Measurements from ENCODE around the gene PCNA. TPM values are rescaled to one million over a fixed set of nuclear protein-coding genes. Genes with fewer than 3 reads are reported as not detected.

PCNA gene
- total RNA-seq, 2 donors from 2014 or later: 168 to 169 TPM

GRCh38 chr20:5159928-5160327 is 40.2 kb upstream of the PCNA start:
- 82 to 89% methylated on average over 2 to 3 of the region's 3 CpGs for WGBS, 2 experiments (ENCODE audit: insufficient coverage in 1 of 2, insufficient read length in 1 of 2)
- H3K36me3 ChIP-seq (ENCODE audit: control insufficient read depth, insufficient read depth, low read length): no peaks in the 10 kb centered on the region
- no peak for DNase-seq
- H3K9ac ChIP-seq (ENCODE audit: extremely low read depth, low read length, poor library complexity, severe bottlenecking): no peak overlapping the region
- H3K9me3 Mint-ChIP-seq: no peaks in the 10 kb centered on the region
- H3K27ac Mint-ChIP-seq: no peak overlapping the region
- H3K4me1 ChIP-seq (ENCODE audit: control insufficient read depth, insufficient read depth, low read length): no peaks in the 10 kb centered on the region
- no peaks in the 10 kb centered on the region for H3K27me3 Mint-ChIP-seq (ENCODE audit: insufficient read depth)
- no peak overlapping the region for H3K4me3 Mint-ChIP-seq
- no peak overlapping the region for H3K27ac ChIP-seq (ENCODE audit: low read depth, low read length)
- H3K27me3 ChIP-seq (ENCODE audit: control insufficient read depth, insufficient read depth, low read length, poor library complexity, severe bottlenecking): no peaks in the 10 kb centered on the region
- TF ChIP-seq, protein P1, sequence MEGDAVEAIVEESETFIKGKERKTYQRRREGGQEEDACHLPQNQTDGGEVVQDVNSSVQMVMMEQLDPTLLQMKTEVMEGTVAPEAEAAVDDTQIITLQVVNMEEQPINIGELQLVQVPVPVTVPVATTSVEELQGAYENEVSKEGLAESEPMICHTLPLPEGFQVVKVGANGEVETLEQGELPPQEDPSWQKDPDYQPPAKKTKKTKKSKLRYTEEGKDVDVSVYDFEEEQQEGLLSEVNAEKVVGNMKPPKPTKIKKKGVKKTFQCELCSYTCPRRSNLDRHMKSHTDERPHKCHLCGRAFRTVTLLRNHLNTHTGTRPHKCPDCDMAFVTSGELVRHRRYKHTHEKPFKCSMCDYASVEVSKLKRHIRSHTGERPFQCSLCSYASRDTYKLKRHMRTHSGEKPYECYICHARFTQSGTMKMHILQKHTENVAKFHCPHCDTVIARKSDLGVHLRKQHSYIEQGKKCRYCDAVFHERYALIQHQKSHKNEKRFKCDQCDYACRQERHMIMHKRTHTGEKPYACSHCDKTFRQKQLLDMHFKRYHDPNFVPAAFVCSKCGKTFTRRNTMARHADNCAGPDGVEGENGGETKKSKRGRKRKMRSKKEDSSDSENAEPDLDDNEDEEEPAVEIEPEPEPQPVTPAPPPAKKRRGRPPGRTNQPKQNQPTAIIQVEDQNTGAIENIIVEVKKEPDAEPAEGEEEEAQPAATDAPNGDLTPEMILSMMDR (conservative IDR thresholded peaks at IDR 0.05): no peak
- H3K4me1 Mint-ChIP-seq: peaks cover 8% of the 10 kb centered on the region
- H3K4me3 ChIP-seq (ENCODE audit: low read length): no peak overlapping the region
- no peaks in the 10 kb centered on the region for H3K36me3 Mint-ChIP-seq (ENCODE audit: low read depth)
- no peaks in the 10 kb centered on the region for H3K9me3 ChIP-seq (ENCODE audit: control insufficient read depth, low read length)

- Mint-ChIP-seq H3K4me1 (peaks cover 21% of the 10 kb centered on the region), H3K27ac (no peak overlapping the region), H3K4me3 (no peak overlapping the region), H3K36me3 (ENCODE audit: low read depth) (peaks cover 5% of the 10 kb centered on the region), H3K27me3 (ENCODE audit: insufficient read depth) (no peaks in the 10 kb centered on the region), H3K9me3 (no peaks in the 10 kb centered on the region)
- peaks cover 3% of the 10 kb centered on the region for H3K36me3 ChIP-seq (ENCODE audit: control insufficient read depth, insufficient read depth, low read length)
- H3K27ac ChIP-seq (ENCODE audit: low read depth, low read length): no peak overlapping the region
- peaks cover 4% of the 10 kb centered on the region for H3K4me1 ChIP-seq (ENCODE audit: control insufficient read depth, insufficient read depth, low read length)
- no peaks in the 10 kb centered on the region for H3K9me3 ChIP-seq (ENCODE audit: control insufficient read depth, low read length)
- no peak for DNase-seq
- TF ChIP-seq, protein P1 (conservative IDR thresholded peaks at IDR 0.05): no peak
- 70% methylated on average over 4 of the region's 4 CpGs for WGBS, 2 experiments (ENCODE audit: insufficient coverage in 1 of 2, insufficient read length in 1 of 2)
- no peak overlapping the region for H3K9ac ChIP-seq (ENCODE audit: extremely low read depth, low read length, poor library complexity, severe bottlenecking)
- no peak overlapping the region for H3K4me3 ChIP-seq (ENCODE audit: low read length)
- no peaks in the 10 kb centered on the region for H3K27me3 ChIP-seq (ENCODE audit: control insufficient read depth, insufficient read depth, low read length, poor library complexity, severe bottlenecking)
Measured at GRCh38 chr20:5156675-5157448, 37.1 kb upstream of the PCNA start.

DNA sequence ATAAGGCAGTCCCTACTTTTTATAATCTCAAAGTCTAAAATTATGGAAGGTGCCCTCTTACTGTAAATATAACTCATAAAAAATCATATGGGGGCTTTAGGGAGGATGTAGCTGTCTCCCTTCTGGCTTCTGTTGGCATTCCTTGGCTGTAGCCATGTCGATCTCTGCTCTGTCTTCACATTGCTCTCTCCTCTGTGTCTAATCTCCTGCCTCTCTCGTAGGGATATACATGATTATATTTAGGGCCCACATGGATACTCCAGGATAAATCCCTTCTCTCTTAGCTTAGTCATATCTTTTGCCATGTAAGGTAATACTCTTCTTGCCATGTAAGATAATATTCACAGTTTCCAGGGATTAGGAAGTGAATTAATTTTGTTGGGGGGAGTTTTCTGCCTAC is 35.6 kb upstream of the PCNA start:
- Histone ChIP-seq H3K27me3 (ENCODE audit: control insufficient read depth, insufficient read depth, low read length, poor library complexity, severe bottlenecking) (no peaks in the 10 kb centered on the region), H3K36me3 (ENCODE audit: control insufficient read depth, insufficient read depth, low read length) (peaks cover 3% of the 10 kb centered on the region), H3K9ac (ENCODE audit: extremely low read depth, low read length, poor library complexity, severe bottlenecking) (no peak overlapping the region), H3K4me1 (ENCODE audit: control insufficient read depth, insufficient read depth, low read length) (peaks cover 4% of the 10 kb centered on the region), H3K4me3 (ENCODE audit: low read length) (no peak overlapping the region), H3K9me3 (ENCODE audit: control insufficient read depth, low read length) (no peaks in the 10 kb centered on the region), H3K27ac (ENCODE audit: low read depth, low read length) (no peak overlapping the region)
- 96 to 98% methylated on average over 2 of the region's 2 CpGs for WGBS, 2 experiments (ENCODE audit: insufficient coverage in 1 of 2, insufficient read length in 1 of 2)
- Mint-ChIP-seq H3K27me3 (ENCODE audit: insufficient read depth) (no peaks in the 10 kb centered on the region), H3K9me3 (no peaks in the 10 kb centered on the region), H3K4me3 (no peak overlapping the region), H3K36me3 (ENCODE audit: low read depth) (peaks cover 5% of the 10 kb centered on the region), H3K27ac (no peak overlapping the region), H3K4me1 (peaks cover 25% of the 10 kb centered on the region)
- no peak for DNase-seq
- TF ChIP-seq, protein P1 (conservative IDR thresholded peaks at IDR 0.05): no peak
